HG03097 (cell line): ENCODE measurements around the gene MTHFD1.

Experiments
- ATAC-seq: cut with Tn5 transposase; IDR thresholded peaks from one replicate; pipeline ENCODE4 v1.9.1; 2021; ENCODE audit not compliant: unreplicated experiment, low FRiP score

The MTHFD1 gene

DNA sequence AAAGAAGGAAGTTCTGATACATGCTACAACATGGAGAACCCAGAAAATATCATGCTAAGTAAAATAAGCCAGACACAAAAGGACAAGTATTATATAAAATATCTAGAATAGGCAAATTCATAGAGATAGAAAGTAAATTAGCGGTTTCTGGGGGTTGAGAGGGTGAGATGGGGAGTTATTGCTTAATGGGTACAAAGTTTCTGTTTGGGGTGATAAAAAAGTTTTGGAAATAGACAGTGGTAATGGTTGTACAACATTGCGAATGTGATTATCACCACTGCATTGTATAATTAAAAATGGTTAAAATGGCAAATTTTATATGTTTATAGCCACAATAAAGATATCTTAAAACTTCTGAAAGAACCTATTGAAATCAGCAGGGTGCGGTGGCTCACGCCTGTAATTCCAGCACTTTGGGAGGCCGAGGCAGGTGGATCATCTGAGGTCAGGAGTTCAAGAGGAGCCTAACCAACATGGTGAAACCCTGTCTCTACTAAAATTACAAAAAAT, 100.5 kb downstream of the MTHFD1 start:
- no peak for ATAC-seq

DNA sequence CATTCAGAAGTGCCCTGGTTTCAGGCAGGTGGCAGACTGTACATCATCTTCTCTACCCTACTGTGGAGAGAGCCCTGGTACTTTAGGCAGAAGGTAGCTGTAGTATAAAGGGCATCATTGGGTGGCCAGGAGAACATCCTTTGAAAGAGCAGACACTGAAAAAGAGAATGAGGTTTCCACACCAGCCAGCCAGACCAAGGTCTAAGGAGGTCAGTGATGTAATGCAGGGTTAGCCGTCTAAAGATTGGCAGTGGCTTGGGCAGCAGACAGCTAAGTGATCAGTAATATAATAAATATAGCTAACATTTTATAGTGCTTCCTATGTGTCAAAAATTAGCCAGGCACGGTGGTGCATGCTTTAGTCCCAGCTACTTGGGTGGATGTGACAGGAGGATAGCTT, 103.5 kb downstream of the MTHFD1 start:
- no peak for ATAC-seq

DNA sequence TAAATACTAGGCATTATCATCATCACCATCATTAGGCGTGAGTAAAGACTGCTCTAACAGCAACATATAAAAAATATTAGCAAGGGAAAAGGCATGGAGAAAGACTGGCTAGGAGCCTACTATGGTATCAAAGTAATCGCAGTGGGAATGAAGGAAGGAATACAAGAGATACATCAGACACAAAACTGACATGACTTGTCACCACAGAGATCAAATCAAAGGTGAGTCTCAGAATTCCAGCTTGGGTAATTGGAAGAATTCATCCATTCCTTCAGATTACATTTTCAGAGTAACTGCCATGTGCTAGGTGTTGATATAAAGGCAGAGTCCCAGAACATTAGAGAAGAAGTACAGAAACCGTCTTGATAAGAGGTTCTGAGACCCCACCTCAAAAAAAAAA, 105.3 kb downstream of the MTHFD1 start:
- ATAC-seq = no peak

DNA sequence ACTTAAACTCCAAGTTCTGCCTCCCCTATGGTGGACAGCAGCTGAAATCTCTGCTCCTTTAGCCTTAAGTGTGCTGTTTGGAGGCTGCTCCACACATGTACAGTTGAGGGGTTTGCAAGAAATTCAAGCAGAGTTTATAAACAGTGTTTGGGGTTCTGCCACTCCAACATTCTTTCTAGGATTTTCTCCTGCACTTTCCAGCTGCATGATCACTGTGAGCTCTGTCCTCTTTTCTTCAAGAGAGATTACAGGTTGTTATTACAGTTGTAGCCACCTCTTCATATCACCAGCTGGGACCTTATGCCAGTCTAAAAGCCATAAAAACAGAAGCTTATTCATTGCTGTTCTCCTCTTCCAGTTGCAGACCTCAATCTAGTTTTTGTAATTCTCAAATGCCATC, 107.1 kb downstream of the MTHFD1 start:
- ATAC-seq = no peak

DNA sequence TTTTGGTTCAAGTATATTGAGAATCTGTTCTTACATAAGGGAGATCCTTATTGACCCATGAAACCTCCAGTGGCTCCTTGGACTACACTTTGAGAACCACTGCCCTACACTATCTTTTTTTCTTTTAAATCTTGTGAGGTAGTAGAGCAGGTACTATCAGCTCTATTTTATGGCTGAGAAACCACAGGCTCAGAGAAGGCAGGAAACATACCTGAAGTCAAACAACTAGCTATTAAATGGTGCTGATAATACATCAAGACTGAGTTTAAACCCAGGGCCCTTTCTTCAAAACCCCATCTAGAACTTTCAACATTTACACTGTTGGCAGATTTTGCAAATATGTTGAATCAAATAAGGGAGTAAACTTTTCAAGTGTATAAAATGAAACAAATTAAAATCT, 108.6 kb downstream of the MTHFD1 start:
- no peak for ATAC-seq

DNA sequence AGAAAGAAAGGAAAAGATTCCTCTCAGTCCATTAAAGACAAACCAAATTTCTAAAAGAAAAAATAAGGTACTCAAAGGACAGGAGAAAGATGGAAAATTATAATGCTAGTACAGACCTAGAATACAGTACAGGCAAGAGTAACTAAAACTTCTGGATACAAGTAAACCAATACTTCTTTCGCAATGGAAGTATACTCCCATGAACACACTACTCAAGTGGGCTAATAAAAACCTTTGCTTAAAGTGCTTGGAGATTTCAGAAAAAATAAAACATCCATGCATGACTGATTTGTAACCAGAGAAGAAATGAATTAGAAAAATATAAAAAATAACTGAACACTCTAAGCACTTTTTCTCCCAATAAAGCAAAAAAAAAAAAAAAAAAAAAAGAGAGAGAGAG, 111.9 kb downstream of the MTHFD1 start:
- ATAC-seq = no peak

DNA sequence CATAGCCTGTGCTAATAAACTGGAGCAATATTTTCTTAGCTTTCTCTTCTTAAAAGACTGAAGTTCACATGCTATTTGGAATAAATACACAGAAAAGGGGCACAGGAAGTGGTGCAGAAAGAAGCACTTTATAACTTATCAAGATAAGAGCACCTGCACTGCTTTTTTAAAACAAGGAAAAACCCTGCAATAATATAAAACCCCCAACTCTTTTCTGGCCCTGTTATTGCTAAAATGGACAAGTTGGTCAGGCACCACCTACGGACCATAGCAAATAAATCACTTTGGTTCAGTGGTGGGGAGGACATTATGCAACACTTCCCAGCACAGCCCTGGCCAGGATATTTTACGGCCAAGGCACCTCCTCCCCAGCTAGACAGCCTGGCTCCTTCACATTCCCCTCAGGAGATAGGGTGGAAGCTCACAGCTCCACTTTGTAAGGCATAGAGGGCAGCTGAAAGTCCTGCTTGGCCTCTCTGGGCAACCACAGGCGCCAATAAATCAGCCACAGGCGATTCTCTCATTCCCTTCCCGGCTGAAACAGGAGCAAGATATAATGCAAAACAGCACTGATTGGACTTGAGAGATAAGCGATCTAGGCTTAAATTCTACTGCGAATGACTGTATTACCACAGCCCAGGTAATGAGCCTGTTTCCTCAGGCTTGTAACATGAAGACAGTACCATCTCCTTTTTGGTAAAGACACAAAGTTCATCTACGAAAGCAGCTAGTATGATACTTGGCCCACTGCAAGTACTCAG, 113.4 kb downstream of the MTHFD1 start:
- ATAC-seq = no peak

DNA sequence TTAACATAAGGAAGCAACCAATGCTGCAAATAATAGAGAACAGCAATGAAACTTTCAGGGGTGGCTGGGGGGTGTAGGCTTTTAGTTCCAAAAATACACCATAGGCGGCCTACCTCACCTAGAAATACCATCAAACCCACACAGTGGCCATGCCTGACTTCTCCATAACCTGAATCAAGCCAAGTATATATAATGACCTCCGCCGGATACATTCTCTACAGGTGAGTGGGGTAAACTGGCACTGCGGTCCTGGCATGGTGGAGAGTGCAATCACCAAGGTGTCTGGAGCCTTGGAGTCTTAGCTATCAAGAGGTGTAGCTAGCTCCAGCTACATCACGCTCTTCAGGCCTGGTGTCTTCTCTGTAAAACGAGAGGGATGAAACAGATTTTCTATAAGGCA, 114.3 kb downstream of the MTHFD1 start:
- no peak for ATAC-seq

DNA sequence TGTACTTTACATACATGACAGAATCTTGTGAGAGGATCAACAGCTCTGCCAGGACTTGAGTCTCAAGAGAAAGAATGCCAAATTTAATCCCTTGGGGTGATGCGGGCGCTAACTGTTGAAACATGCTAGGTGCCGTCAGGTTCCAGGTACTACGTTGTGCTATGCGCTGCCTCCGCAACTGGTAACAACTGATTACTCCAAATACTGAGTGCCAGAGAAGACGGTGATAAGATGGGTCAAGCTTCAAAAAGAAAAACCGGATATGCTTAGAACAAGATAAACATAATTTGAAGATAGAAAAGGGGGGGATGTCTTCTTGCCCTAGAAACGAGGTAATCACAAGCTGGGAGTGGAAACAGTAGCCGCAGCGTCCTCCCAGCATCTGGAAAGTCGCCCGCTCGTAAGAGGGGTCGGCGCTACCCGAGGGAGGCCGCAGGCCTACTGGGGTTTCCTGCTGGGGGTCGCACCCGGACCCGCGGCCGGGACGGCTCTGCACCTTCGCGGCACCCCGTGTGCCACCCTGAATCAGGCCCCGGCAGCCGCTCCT, 114.8 kb downstream of the MTHFD1 start:
- ATAC-seq = no peak

DNA sequence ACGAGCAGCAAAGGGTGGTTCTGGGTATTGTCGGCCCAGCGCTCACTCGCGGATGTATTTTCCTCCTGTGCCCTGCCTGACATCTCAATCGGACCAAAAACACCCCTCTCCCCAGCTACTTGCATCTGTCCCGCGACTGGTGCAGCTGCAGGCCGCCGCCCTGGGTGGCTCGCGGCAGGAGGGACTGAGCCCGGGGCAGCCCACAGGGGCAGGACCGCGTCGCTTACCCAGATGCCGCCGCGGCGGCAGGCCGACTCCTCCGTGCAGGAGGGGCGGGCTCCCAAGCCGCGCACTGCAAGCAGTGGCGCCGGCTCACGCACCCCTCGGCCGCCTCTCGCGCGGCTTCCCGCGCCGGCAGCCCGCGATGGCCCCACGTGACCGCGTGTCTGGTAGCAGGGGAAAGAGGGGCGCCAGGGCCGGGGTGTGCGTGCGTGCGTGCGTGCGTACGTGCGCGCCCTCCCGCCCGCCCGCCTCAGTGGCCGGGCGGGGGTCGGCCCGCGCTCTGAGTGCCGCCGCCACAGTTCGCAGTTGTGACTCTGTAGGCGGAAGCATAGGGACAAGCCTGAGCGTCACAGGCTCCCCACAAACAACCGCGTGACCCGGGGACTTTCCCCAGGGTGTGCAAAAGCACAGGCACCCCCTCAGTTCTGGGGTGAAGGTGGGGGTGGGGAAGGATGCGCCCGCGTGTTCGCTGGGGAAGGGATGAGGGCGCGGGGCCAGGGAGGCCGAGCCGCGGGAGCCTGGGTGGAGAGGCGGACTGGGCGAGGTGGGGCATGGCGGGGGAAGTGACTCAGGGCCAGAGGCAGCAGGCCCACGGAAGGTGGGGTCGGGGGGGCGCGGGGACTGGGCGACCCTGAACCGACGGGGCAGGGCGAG, 115.5 kb downstream of the MTHFD1 start, which contains the start of gene ZBTB25:
Gene ZBTB25, minus strand, starts transcription at position 405 of the 876 bp plus-strand sequence. CDS start 13,305 bp downstream, outside the sequence.
- peak; percentile 52 for ATAC-seq

DNA sequence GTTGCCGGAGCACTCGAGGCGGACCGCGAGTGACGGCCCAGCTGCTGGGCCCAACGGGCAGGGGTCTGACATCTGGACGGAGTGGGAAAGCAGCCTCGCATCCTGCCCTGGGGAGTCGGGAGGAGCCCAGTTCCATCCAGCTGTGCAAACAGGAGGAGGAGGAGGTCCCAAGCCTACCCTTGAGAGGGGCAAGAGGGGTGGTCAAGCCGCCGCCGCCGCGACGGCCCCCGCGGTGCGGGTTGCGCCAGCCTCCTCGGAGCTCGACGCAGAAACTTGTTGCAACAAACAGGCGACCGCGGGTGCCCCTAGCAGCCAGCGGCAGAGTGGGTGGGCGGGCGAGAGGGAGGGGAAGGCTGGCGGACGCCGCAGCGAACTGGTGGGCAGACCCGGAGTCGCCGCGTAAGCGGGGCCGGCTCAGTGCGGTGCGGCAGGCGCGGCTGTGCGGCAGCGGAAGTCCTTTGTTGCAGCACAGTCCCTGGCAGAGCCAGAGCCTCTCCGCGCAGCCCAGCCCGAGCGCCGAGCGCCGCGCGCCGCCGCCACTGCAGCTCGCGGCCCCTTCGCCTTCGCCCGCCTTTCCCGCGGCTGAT, 116.2 kb downstream of the MTHFD1 start, which contains the start of gene ZBTB1:
Gene ZBTB1, plus strand, starts transcription at position 461 of the 587 bp plus-strand sequence. CDS start 16,735 bp downstream, outside the sequence.
- ATAC-seq = peak; percentile 23

DNA sequence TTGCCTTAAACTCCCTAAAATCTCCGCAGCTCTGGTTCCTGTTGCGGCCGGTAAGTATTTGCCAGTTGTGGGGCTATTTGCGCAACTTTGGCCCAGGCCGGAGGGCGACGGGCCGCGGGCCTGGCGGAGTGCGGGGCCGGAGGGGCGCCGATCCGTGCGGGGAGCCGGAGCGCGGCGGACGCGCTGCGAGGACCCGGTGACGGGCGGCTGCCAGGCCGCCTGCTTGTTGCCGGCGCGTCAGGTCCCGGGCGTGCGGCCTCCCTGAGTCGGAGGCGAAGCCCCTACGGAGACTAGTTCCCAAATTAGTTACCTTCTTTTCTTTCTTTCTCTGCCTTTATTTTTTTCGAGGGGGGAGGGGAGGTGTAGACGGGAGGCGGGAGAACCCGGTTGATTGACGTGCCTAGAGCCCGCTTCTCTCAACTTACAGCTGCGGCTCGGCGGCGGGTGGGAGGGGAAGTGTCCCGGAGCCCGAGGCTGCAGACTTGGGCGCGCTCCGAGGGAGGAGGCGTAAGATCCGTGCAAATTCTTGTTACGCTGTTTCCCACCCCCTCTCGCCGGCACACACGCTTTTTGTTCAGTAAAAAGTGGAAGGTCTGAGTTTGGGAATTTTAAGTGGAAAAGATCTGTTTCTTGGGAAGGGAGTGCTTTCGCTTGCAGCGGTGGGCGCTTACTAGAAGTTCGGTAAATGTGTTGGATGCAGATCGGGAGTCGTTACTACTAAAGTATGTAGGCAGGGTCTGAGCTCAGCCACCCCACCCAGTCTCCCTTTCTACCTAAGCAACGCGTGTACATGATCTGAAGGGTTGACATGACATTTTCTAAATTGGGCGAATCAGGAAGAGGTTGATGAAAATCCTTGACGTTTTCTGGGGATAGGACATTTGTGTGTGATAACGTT, 117.0 kb downstream of the MTHFD1 start:
- ATAC-seq = peak; percentile 17

DNA sequence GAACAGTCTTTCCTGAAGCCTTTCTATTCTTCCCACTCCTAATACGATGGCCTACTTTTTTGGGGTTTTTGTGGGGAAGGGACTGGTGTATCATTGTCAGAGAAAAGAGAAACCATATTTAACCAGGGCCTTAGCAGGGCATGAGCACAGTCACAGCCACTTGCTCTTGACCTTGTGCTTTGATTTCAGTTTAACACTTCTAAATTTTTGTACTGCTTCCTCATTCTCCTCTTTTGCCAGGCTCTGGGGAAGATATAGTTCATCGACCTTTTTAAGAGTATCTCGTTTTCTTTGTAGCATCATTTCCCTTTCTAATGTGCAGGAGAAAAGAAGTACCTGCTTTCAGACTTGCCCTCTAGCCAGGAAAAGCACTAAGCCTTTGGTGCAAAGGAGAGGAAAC, 118.6 kb downstream of the MTHFD1 start:
- ATAC-seq = no peak

DNA sequence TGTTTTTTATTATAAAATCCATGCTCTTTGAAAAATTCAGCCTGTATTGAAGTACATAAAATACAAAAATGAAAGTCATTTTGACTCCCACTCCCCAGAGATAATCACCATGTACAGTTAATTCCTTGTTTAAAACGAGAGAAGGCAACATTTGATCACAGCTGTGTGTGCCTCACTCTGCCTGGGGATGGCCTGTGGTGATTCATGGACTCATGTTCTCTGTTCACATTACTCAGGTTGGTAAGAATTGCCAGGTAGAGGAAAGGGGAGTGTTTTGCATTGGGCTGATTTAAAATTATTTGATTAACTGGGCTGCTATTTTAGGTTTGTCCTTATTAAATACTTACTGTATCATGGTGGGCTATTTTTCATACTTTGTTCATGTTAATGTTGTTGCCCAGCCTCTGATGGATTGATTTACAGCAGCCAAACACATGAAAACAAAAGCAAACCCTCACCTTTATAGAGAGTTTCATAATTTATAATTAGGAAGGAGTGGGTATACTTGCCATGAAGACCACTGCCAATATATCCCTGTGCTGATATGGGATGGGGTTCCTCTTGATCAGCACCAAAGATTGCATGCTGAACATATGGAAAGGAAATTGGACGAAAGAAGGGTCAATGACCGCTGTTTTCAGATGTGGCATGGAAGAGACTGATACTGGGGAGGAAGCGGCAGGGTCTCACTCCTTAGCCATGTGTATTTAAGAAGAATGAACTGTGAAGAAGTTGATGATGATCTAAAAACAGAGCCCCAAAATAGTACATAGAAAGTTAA, 119.4 kb downstream of the MTHFD1 start:
- no peak for ATAC-seq

DNA sequence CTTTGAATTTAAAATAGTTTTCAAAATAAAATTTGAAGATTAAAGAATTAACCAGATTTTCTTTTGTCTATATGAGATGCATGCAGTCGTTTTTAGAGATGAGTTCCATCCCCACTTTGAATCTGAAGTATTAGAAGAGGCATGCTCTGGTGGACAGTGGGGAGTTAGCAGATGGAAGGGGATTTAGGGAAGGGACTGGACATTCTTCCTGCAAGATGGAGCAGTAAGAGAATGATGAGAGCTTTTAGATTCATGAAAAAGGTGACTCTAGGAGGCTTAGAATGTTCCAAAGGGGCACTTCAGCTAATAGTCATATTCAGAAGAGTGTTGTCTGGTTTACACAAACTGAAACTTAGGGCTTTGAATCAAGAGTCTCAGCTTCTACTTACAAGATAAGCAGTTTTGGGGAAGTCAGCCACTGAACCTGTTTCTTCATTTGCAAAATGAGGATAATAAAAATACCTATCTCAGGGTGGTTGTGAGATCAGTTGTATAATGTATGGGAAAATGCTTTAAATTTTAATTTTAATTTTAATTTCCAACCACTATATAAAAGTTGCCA, 120.1 kb downstream of the MTHFD1 start:
- no peak for ATAC-seq

DNA sequence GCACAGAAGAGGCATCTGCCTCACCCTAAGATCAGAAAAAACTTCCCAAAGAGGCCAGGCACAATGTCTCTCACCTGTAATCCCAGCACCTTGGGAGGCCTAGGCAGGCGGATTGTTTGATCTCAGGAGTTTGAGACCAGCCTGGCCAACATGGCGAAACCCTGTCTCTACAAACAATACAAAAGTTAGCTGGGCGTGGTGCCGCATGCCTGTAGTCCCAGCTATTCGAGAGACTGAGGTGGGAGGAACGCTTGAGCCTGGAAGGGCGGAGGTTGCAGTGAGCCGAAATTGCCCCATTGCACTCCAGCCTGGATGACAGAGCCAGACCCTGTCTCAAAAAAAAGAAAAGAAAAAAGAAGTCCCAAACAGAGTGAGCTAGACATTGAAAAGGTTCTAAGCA, 120.9 kb downstream of the MTHFD1 start:
- no peak for ATAC-seq
